ENCODE measurements around the gene BUB1B.
"Not testable (repeated sequence)": the region's sequence is repeated elsewhere in the genome, so short reads cannot be mapped to it uniquely, and the experiment has no call there.

Gene BUB1B

GRCh38 chr15:40160689-40161688 lies at the start of gene BUB1B:
Gene BUB1B, plus strand, starts transcription at chr15:40161069. Its CDS starts 152 bp downstream, at chr15:40161221.
- DNase-seq (ENCODE audit: low read depth): peak; percentile 95
- peak within 1 kb of the TSS; percentile 97 for H3K4me3 ChIP-seq (ENCODE audit: low read depth, low read length)
- TF ChIP-seq MAX (IDR thresholded peaks at IDR 0.05; ENCODE audit: low read depth, low read length) (peak; percentile 86), MYC (IDR thresholded peaks at IDR 0.05; ENCODE audit: low read depth, low read length) (peak; percentile 77), CTCF (IDR thresholded peaks at IDR 0.05; ENCODE audit: low read depth, low read length) (no peak), POLR2A (IDR thresholded peaks at IDR 0.05; ENCODE audit: extremely low read depth, insufficient read length) (peak; percentile 85)

GRCh38 chr15:40111888-40112287 lies 49.0 kb upstream of the BUB1B start:
- no peak overlapping the region for H3K4me3 ChIP-seq (ENCODE audit: low read depth, low read length)
- no peak for TF ChIP-seq POLR2A (IDR thresholded peaks at IDR 0.05; ENCODE audit: extremely low read depth, insufficient read length)
- TF ChIP-seq MAX (IDR thresholded peaks at IDR 0.05; ENCODE audit: low read depth, low read length): no peak
- no peak for DNase-seq (ENCODE audit: low read depth)

GRCh38 chr15:40112789-40113188 lies 48.1 kb upstream of the BUB1B start:
- TF ChIP-seq MAX (IDR thresholded peaks at IDR 0.05; ENCODE audit: low read depth, low read length): no peak
- no peak for TF ChIP-seq POLR2A (IDR thresholded peaks at IDR 0.05; ENCODE audit: extremely low read depth, insufficient read length)
- TF ChIP-seq MYC (IDR thresholded peaks at IDR 0.05; ENCODE audit: low read depth, low read length): no peak
- no peak overlapping the region for H3K4me3 ChIP-seq (ENCODE audit: low read depth, low read length)
- DNase-seq (ENCODE audit: low read depth): no peak

GRCh38 chr15:40114218-40114617 lies 46.7 kb upstream of the BUB1B start:
- H3K4me3 ChIP-seq (ENCODE audit: low read depth, low read length): no peak overlapping the region
- DNase-seq (ENCODE audit: low read depth): no peak
- TF ChIP-seq MYC (IDR thresholded peaks at IDR 0.05; ENCODE audit: low read depth, low read length) (no peak), MAX (IDR thresholded peaks at IDR 0.05; ENCODE audit: low read depth, low read length) (no peak), CTCF (IDR thresholded peaks at IDR 0.05; ENCODE audit: low read depth, low read length) (no peak), POLR2A (IDR thresholded peaks at IDR 0.05; ENCODE audit: extremely low read depth, insufficient read length) (no peak)

GRCh38 chr15:40115106-40115505 lies 45.8 kb upstream of the BUB1B start:
- not testable (repeated sequence) for DNase-seq (ENCODE audit: low read depth); H3K4me3 ChIP-seq (ENCODE audit: low read depth, low read length)

- peak; percentile 97 for DNase-seq (ENCODE audit: low read depth)
- TF ChIP-seq POLR2A (IDR thresholded peaks at IDR 0.05; ENCODE audit: extremely low read depth, insufficient read length) (no peak), MYC (IDR thresholded peaks at IDR 0.05; ENCODE audit: low read depth, low read length) (peak; percentile 88), CTCF (IDR thresholded peaks at IDR 0.05; ENCODE audit: low read depth, low read length) (no peak), MAX (IDR thresholded peaks at IDR 0.05; ENCODE audit: low read depth, low read length) (peak; percentile 84)
- no peak overlapping the region for H3K4me3 ChIP-seq (ENCODE audit: low read depth, low read length)
These were observed 45.2 kb upstream of the BUB1B start for GRCh38 chr15:40115670-40116093.

GRCh38 chr15:40118473-40118872 lies 42.4 kb upstream of the BUB1B start:
- no peak for DNase-seq (ENCODE audit: low read depth)
- TF ChIP-seq POLR2A (IDR thresholded peaks at IDR 0.05; ENCODE audit: extremely low read depth, insufficient read length) (no peak), MAX (IDR thresholded peaks at IDR 0.05; ENCODE audit: low read depth, low read length) (peak; percentile 45; the same call in 1 of the 2 replicates), CTCF (IDR thresholded peaks at IDR 0.05; ENCODE audit: low read depth, low read length) (no peak), MYC (IDR thresholded peaks at IDR 0.05; ENCODE audit: low read depth, low read length) (no peak)
- no peak overlapping the region for H3K4me3 ChIP-seq (ENCODE audit: low read depth, low read length)

Data from NB4 (cell line).